IPS-20b (cell line): ENCODE results near the gene CEP112.
A peak's percentile ranks its signal among the peaks of the same experiment; 100 is the strongest.

Experiments used
- H3K27ac ChIP-seq: one replicate; pipeline ENCODE4 v1.5.1; 2013; ENCODE audit warnings: low read length
- H3K27me3 ChIP-seq: 2 replicates; pipeline ENCODE4 v1.6.1; 2013; ENCODE audit warnings: mild to moderate bottlenecking, low read length, inconsistent platforms; ENCODE audit not compliant: insufficient read depth
- H3K36me3 ChIP-seq: 2 replicates; pipeline ENCODE4 v1.6.1; 2013; ENCODE audit warnings: low read depth, mild to moderate bottlenecking, inconsistent platforms, low read length, moderate library complexity; ENCODE audit not compliant: insufficient read depth
- H3K4me1 ChIP-seq: 2 replicates; pipeline ENCODE4 v1.6.1; 2013; ENCODE audit warnings: mild to moderate bottlenecking, control low read depth, inconsistent platforms, low read length, moderate library complexity; ENCODE audit not compliant: insufficient read depth
- H3K4me3 ChIP-seq: 2 replicates; pipeline ENCODE4 v1.5.1; 2013; ENCODE audit warnings: mild to moderate bottlenecking, low read length, inconsistent platforms
- H3K9ac ChIP-seq: 2 replicates; pipeline ENCODE4 v1.6.1; 2013; ENCODE audit warnings: low read depth, mild to moderate bottlenecking, inconsistent platforms, low read length, moderate library complexity
- H3K9me3 ChIP-seq: 2 replicates; pipeline ENCODE4 v1.6.1; 2013; ENCODE audit warnings: mild to moderate bottlenecking, low read depth, low read length, inconsistent platforms; ENCODE audit not compliant: insufficient read depth

The CEP112 gene

GRCh38 chr17:65601145-65601544 lies 590.8 kb downstream of the CEP112 start:
- Histone ChIP-seq H3K4me3 (no peak overlapping the region), H3K36me3 (no peaks in the 10 kb centered on the region), H3K27me3 (no peaks in the 10 kb centered on the region), H3K9ac (no peak overlapping the region), H3K4me1 (peaks cover 3% of the 10 kb centered on the region; the same call in 1 of the 2 replicates), H3K9me3 (no peaks in the 10 kb centered on the region), H3K27ac (no peak overlapping the region)

- H3K9ac ChIP-seq = no peak overlapping the region
- H3K9me3 ChIP-seq = no peaks in the 10 kb centered on the region
- H3K4me1 ChIP-seq = peaks cover 3% of the 10 kb centered on the region; the same call in 1 of the 2 replicates
- no peaks in the 10 kb centered on the region for H3K27me3 ChIP-seq
- no peaks in the 10 kb centered on the region for H3K36me3 ChIP-seq
- H3K27ac ChIP-seq = no peak overlapping the region
- H3K4me3 ChIP-seq = no peak overlapping the region
Measured at GRCh38 chr17:65600518-65600917, 591.4 kb downstream of the CEP112 start.

- H3K9me3 ChIP-seq = no peaks in the 10 kb centered on the region
Measured at GRCh38 chr17:65599650-65600049, 592.3 kb downstream of the CEP112 start.

GRCh38 chr17:65598746-65599145 lies 593.2 kb downstream of the CEP112 start:
- Histone ChIP-seq H3K9ac (no peak overlapping the region), H3K9me3 (no peaks in the 10 kb centered on the region), H3K4me1 (peaks cover 17% of the 10 kb centered on the region; the same call in 1 of the 2 replicates), H3K27ac (no peak overlapping the region), H3K4me3 (no peak overlapping the region), H3K27me3 (peaks cover 14% of the 10 kb centered on the region; the same call in 1 of the 2 replicates), H3K36me3 (no peaks in the 10 kb centered on the region)

More at GRCh38 chr17:65599650-65600049, 592.3 kb downstream of the CEP112 start:
- Histone ChIP-seq H3K9ac (no peak overlapping the region), H3K27ac (no peak overlapping the region), H3K27me3 (peaks cover 5% of the 10 kb centered on the region; the same call in 1 of the 2 replicates), H3K36me3 (no peaks in the 10 kb centered on the region), H3K4me3 (no peak overlapping the region), H3K4me1 (peaks cover 8% of the 10 kb centered on the region; the same call in 1 of the 2 replicates)

GRCh38 chr17:65595071-65595656 lies 596.8 kb downstream of the CEP112 start:
- Histone ChIP-seq H3K27ac (no peak overlapping the region), H3K27me3 (peaks cover 26% of the 10 kb centered on the region), H3K4me3 (no peak overlapping the region), H3K9ac (no peak overlapping the region), H3K36me3 (no peaks in the 10 kb centered on the region), H3K4me1 (peaks cover 26% of the 10 kb centered on the region; the same call in 1 of the 2 replicates), H3K9me3 (no peaks in the 10 kb centered on the region)

GRCh38 chr17:65593855-65594845 lies 597.8 kb downstream of the CEP112 start:
- Histone ChIP-seq H3K27ac (no peak overlapping the region), H3K4me3 (peak overlapping the region; percentile 55), H3K27me3 (peaks cover 26% of the 10 kb centered on the region), H3K36me3 (no peaks in the 10 kb centered on the region), H3K9me3 (no peaks in the 10 kb centered on the region), H3K9ac (peak overlapping the region; percentile 32), H3K4me1 (peaks cover 26% of the 10 kb centered on the region; the same call in 1 of the 2 replicates)

GRCh38 chr17:65593092-65593854 lies 598.7 kb downstream of the CEP112 start:
- Histone ChIP-seq H3K36me3 (no peaks in the 10 kb centered on the region), H3K4me1 (peaks cover 26% of the 10 kb centered on the region; the same call in 1 of the 2 replicates), H3K27ac (no peak overlapping the region), H3K9me3 (no peaks in the 10 kb centered on the region), H3K9ac (peak overlapping the region; percentile 11; the same call in 1 of the 2 replicates), H3K4me3 (peak overlapping the region; percentile 55; the same call in 1 of the 2 replicates), H3K27me3 (peaks cover 26% of the 10 kb centered on the region)

- Histone ChIP-seq H3K4me3 (no peak overlapping the region), H3K4me1 (peaks cover 32% of the 10 kb centered on the region; the same call in 1 of the 2 replicates), H3K9me3 (no peaks in the 10 kb centered on the region), H3K27ac (no peak overlapping the region), H3K9ac (no peak overlapping the region), H3K36me3 (no peaks in the 10 kb centered on the region), H3K27me3 (peaks cover 26% of the 10 kb centered on the region)
Measured at GRCh38 chr17:65592125-65592965, 599.6 kb downstream of the CEP112 start.

GRCh38 chr17:65589321-65589720 lies 602.6 kb downstream of the CEP112 start:
- no peak overlapping the region for H3K27ac ChIP-seq
- no peaks in the 10 kb centered on the region for H3K9me3 ChIP-seq
- no peak overlapping the region for H3K4me3 ChIP-seq
- H3K9ac ChIP-seq = no peak overlapping the region
- peaks cover 18% of the 10 kb centered on the region for H3K27me3 ChIP-seq
- no peaks in the 10 kb centered on the region for H3K36me3 ChIP-seq
- peaks cover 25% of the 10 kb centered on the region; the same call in 1 of the 2 replicates for H3K4me1 ChIP-seq

- Histone ChIP-seq H3K9ac (no peak overlapping the region), H3K36me3 (no peaks in the 10 kb centered on the region), H3K27me3 (peaks cover 11% of the 10 kb centered on the region), H3K4me3 (no peak overlapping the region), H3K27ac (no peak overlapping the region), H3K4me1 (peaks cover 19% of the 10 kb centered on the region; the same call in 1 of the 2 replicates), H3K9me3 (no peaks in the 10 kb centered on the region)
Measured at GRCh38 chr17:65588181-65588808, 603.6 kb downstream of the CEP112 start.
